ENCODE data around the gene TMEM260. TPM values are rescaled to one million over a fixed set of nuclear protein-coding genes. Genes with fewer than 3 reads are reported as not detected.

TMEM260 gene
- total and polyA plus RNA-seq, 4 donors: 8.7 to 38.9 (median 14.8) TPM

DNA sequence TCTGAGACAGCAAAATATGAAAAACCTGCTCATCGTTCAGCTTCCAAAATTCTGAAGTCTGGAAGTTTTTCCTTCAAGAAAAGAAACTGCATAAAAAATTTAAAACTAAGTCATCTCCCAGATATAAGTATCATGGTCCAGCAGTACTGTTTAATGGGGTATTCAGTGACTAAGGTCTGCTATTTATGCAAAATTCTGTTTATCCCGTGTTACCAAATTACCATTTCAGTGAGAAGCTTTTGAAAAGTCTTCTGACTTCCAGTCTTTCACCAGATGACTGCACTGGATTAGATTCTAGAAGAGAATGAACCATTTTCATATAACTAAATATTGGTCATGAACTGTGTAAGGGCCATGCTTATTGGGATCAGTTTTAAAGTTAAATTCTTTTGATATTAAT is 67.9 kb downstream of the TMEM260 start:
- no peak for DNase-seq
- 92 to 97% methylated on average over 2 of the region's 2 CpGs for WGBS, 2 donors
- Histone ChIP-seq H3K27ac (ENCODE audit: low read depth in 1 of 2, low read length in 1 of 2) (no peak overlapping the region), H3K9ac (ENCODE audit: insufficient read depth in 1 of 2, low read length in 2 of 2) (no peak overlapping the region), H3K4me3 (no peak overlapping the region), H3K36me3 (ENCODE audit: control insufficient read depth in 4 of 4, insufficient read depth in 4 of 4, low read length in 4 of 4) (peaks cover 0 to 14% (median 0%) of the 10 kb centered on the region in 4 donors), H3K27me3 (ENCODE audit: control insufficient read depth in 3 of 3, insufficient read depth in 3 of 3, low read length in 2 of 3) (no peaks in the 10 kb centered on the region), H3K9me3 (ENCODE audit: control insufficient read depth in 4 of 4, insufficient read depth in 3 of 4, low read length in 3 of 4) (no peaks in the 10 kb centered on the region), H3K4me1 (ENCODE audit: control insufficient read depth in 5 of 5, insufficient read depth in 5 of 5, low read length in 5 of 5) (peaks cover 0 to 2% (median 0%) of the 10 kb centered on the region in 5 donors)
- TF ChIP-seq, protein P1, sequence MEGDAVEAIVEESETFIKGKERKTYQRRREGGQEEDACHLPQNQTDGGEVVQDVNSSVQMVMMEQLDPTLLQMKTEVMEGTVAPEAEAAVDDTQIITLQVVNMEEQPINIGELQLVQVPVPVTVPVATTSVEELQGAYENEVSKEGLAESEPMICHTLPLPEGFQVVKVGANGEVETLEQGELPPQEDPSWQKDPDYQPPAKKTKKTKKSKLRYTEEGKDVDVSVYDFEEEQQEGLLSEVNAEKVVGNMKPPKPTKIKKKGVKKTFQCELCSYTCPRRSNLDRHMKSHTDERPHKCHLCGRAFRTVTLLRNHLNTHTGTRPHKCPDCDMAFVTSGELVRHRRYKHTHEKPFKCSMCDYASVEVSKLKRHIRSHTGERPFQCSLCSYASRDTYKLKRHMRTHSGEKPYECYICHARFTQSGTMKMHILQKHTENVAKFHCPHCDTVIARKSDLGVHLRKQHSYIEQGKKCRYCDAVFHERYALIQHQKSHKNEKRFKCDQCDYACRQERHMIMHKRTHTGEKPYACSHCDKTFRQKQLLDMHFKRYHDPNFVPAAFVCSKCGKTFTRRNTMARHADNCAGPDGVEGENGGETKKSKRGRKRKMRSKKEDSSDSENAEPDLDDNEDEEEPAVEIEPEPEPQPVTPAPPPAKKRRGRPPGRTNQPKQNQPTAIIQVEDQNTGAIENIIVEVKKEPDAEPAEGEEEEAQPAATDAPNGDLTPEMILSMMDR (IDR thresholded peaks at IDR 0.05; ENCODE audit: control extremely low read depth, extremely low read depth): no peak
- ATAC-seq (ENCODE audit: insufficient read depth, low FRiP score): no peak

GRCh38 chr14:56648508-56649301 is 69.1 kb downstream of the TMEM260 start:
- H3K27me3 ChIP-seq (ENCODE audit: control insufficient read depth in 3 of 3, insufficient read depth in 3 of 3, low read length in 2 of 3): no peaks in the 10 kb centered on the region
- no peak overlapping the region for H3K27ac ChIP-seq (ENCODE audit: low read depth in 1 of 2, low read length in 1 of 2)
- H3K36me3 ChIP-seq (ENCODE audit: control insufficient read depth in 4 of 4, insufficient read depth in 4 of 4, low read length in 4 of 4): peaks cover 0 to 14% (median 0%) of the 10 kb centered on the region in 4 donors
- no peak overlapping the region for H3K9ac ChIP-seq (ENCODE audit: insufficient read depth in 1 of 2, low read length in 2 of 2)
- no peak overlapping the region for H3K4me3 ChIP-seq
- H3K9me3 ChIP-seq (ENCODE audit: control insufficient read depth in 4 of 4, insufficient read depth in 3 of 4, low read length in 3 of 4): no peaks in the 10 kb centered on the region
- ATAC-seq (ENCODE audit: insufficient read depth, low FRiP score): peak; percentile 47
- no peak for DNase-seq
- WGBS, 2 donors: 69 to 83% methylated on average over 6 of the region's 6 CpGs
- TF ChIP-seq, protein P1 (IDR thresholded peaks at IDR 0.05; ENCODE audit: control extremely low read depth, extremely low read depth): no peak
- H3K4me1 ChIP-seq (ENCODE audit: control insufficient read depth in 5 of 5, insufficient read depth in 5 of 5, low read length in 5 of 5): peaks cover 0 to 2% (median 0%) of the 10 kb centered on the region in 5 donors

DNA sequence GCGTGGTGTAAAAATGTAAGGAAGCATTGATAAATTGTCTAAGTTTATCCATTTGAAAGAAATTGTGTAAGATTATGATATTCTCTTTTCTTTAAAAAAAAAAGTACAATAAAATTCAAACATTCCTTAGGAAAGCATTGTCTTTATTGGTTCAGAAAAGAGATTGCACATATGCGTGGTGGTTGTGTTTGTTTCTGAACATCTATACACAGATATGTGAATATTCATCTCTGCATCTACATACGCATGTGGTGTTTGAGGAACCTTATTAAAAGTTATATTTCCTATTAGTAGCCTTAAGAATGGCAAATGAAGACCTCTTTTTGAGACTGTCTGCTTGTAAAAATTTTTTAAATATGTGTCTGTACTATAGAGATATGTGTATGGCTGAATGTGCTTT is 69.8 kb downstream of the TMEM260 start:
- DNase-seq: no peak
- TF ChIP-seq, protein P1 (IDR thresholded peaks at IDR 0.05; ENCODE audit: control extremely low read depth, extremely low read depth): no peak
- no peaks in the 10 kb centered on the region for H3K27me3 ChIP-seq (ENCODE audit: control insufficient read depth in 3 of 3, insufficient read depth in 3 of 3, low read length in 2 of 3)
- peaks cover 0 to 14% (median 0%) of the 10 kb centered on the region in 4 donors for H3K36me3 ChIP-seq (ENCODE audit: control insufficient read depth in 4 of 4, insufficient read depth in 4 of 4, low read length in 4 of 4)
- H3K4me1 ChIP-seq (ENCODE audit: control insufficient read depth in 5 of 5, insufficient read depth in 5 of 5, low read length in 5 of 5): peaks cover 0 to 2% (median 0%) of the 10 kb centered on the region in 5 donors
- no peak overlapping the region for H3K9ac ChIP-seq (ENCODE audit: insufficient read depth in 1 of 2, low read length in 2 of 2)
- no peak overlapping the region for H3K4me3 ChIP-seq
- ATAC-seq (ENCODE audit: insufficient read depth, low FRiP score): no peak
- no peaks in the 10 kb centered on the region for H3K9me3 ChIP-seq (ENCODE audit: control insufficient read depth in 4 of 4, insufficient read depth in 3 of 4, low read length in 3 of 4)
- WGBS, 2 donors: 87 to 97% methylated on average over 3 of the region's 3 CpGs
- H3K27ac ChIP-seq (ENCODE audit: low read depth in 1 of 2, low read length in 1 of 2): no peak overlapping the region

Measured in lung (tissue), 12 donors.